Epithelial cell of prostate (primary cell): ENCODE results near the gene CUX1.
"Not testable (repeated sequence)": the region's sequence is repeated elsewhere in the genome, so short reads cannot be mapped to it uniquely, and the experiment has no call there.

ENCODE experiments used
- DNase-seq: peaks from one replicate; pipeline ENCODE4 v3.0.0-alpha.2; 2011; ENCODE audit warnings: low read depth, low spot score
- H3K27ac ChIP-seq: fragments of 450-650 bp; 2 replicates; pipeline ENCODE4 v1.5.1; 2017; ENCODE audit warnings: mild to moderate bottlenecking

Gene CUX1

GRCh38 chr7:101929256-101929655 is 111.8 kb downstream of the CUX1 start:
- no peak overlapping the region for H3K27ac ChIP-seq
- no peak for DNase-seq

GRCh38 chr7:101929911-101930310 is 112.5 kb downstream of the CUX1 start:
- DNase-seq, H3K27ac ChIP-seq: not testable (repeated sequence)

GRCh38 chr7:101932083-101932482 is 114.7 kb downstream of the CUX1 start:
- DNase-seq = no peak
- no peak overlapping the region for H3K27ac ChIP-seq

GRCh38 chr7:101933028-101933427 is 115.6 kb downstream of the CUX1 start:
- no peak for DNase-seq
- no peak overlapping the region for H3K27ac ChIP-seq

- no peak overlapping the region for H3K27ac ChIP-seq
- no peak for DNase-seq
Observed at GRCh38 chr7:101933688-101934121, 116.3 kb downstream of the CUX1 start.

GRCh38 chr7:101934618-101935017 is 117.2 kb downstream of the CUX1 start:
- no peak for DNase-seq
- H3K27ac ChIP-seq = no peak overlapping the region

- DNase-seq = no peak
- H3K27ac ChIP-seq = no peak overlapping the region
Observed at GRCh38 chr7:101935521-101936141, 118.2 kb downstream of the CUX1 start.

- no peak overlapping the region for H3K27ac ChIP-seq
- DNase-seq = no peak
Observed at GRCh38 chr7:101936223-101936610, 118.8 kb downstream of the CUX1 start.

GRCh38 chr7:101936611-101937231 is 119.3 kb downstream of the CUX1 start:
- H3K27ac ChIP-seq = no peak overlapping the region

GRCh38 chr7:101937717-101938514 is 120.5 kb downstream of the CUX1 start:
- DNase-seq = no peak
- no peak overlapping the region for H3K27ac ChIP-seq

More at GRCh38 chr7:101936611-101937231, 119.3 kb downstream of the CUX1 start:
- no peak for DNase-seq

GRCh38 chr7:101939136-101939695 is 121.8 kb downstream of the CUX1 start:
- DNase-seq = no peak
- no peak overlapping the region for H3K27ac ChIP-seq

GRCh38 chr7:101940151-101940550 is 122.7 kb downstream of the CUX1 start:
- no peak overlapping the region for H3K27ac ChIP-seq
- no peak for DNase-seq

GRCh38 chr7:101940830-101941229 is 123.4 kb downstream of the CUX1 start:
- no peak for DNase-seq
- no peak overlapping the region for H3K27ac ChIP-seq

- peak; percentile 71 for DNase-seq
- H3K27ac ChIP-seq = peak overlapping the region; percentile 46
Observed at GRCh38 chr7:101941481-101942383, 124.3 kb downstream of the CUX1 start.

- DNase-seq = no peak
- H3K27ac ChIP-seq = peak overlapping the region; percentile 46
Observed at GRCh38 chr7:101942603-101943210, 125.3 kb downstream of the CUX1 start.

- H3K27ac ChIP-seq = no peak overlapping the region
- DNase-seq = no peak
Observed at GRCh38 chr7:101943306-101943705, 125.9 kb downstream of the CUX1 start.

- H3K27ac ChIP-seq = no peak overlapping the region
- no peak for DNase-seq
Observed at GRCh38 chr7:101943889-101944600, 126.6 kb downstream of the CUX1 start.

GRCh38 chr7:101944611-101945010 is 127.2 kb downstream of the CUX1 start:
- H3K27ac ChIP-seq = no peak overlapping the region
- no peak for DNase-seq
